HCT116 (cell line): ENCODE results near the gene NR1H4. TPM values are rescaled to one million over a fixed set of nuclear protein-coding genes. Genes with fewer than 3 reads are reported as not detected.

Experiments
- ATAC-seq: fragments of 200-7000 bp; cut with Tn5 transposase; 2 replicates; pipeline ENCODE4 v1.9.1; 2020; ENCODE audit warnings: mild to moderate bottlenecking, moderate library complexity
- BruUV-seq: library from RNA; stranded (reverse); fragments of 400-500 nt; replicated peaks from 2 replicates; lab custom pipeline; 2021; lab: Mats Ljungman, UMichigan
- CTCF ChIA-PET: fragments of 300-600 bp; sonication (Branson Sonifier 250); formaldehyde crosslinking; loops from one replicate; lab custom pipeline; 2021; ENCODE audit warnings: antibody characterized with exemption; lab: Charles Lee
- POLR2A ChIA-PET: fragments of 300-600, 350-600 bp; sonication (Branson Sonifier 250); formaldehyde crosslinking; loops from one replicate; lab custom pipeline; 2021; ENCODE audit warnings: antibody characterized with exemption; lab: Charles Lee
- RAD21 ChIA-PET, 2 experiments: fragments of 300-600 bp; sonication (Branson Sonifier 250); formaldehyde crosslinking; loops; one replicate each; lab custom pipeline; 2023; ENCODE audit warnings: low total read pairs in 2 of 2; ENCODE audit not compliant: uncharacterized antibody in 2 of 2, unreplicated experiment in 2 of 2, low non-redundant PET in 1 of 2; lab: Charles Lee
- DNase-seq: peaks from one replicate; pipeline ENCODE4 v3.0.0-alpha.2; 2010; ENCODE audit warnings: low read depth, low spot score
- H2AFZ ChIP-seq: fragments of 200-600 bp; shearing (Covaris generic), sonication (generic); 2 replicates; pipeline ENCODE4 v1.6.1; 2017; ENCODE audit warnings: low read depth, mixed run types, mixed read lengths, antibody characterized with exemption, low read length; ENCODE audit not compliant: poor library complexity, severe bottlenecking
- H3K27ac ChIP-seq: 2 replicates; pipeline ENCODE4 v1.5.1; 2012; ENCODE audit warnings: low read depth, low read length
- H3K27me3 ChIP-seq: fragments of 200-600 bp; sonication (generic); 2 replicates; pipeline ENCODE4 v1.6.1; 2016; ENCODE audit warnings: mixed run types, low read length, mixed read lengths; ENCODE audit not compliant: insufficient read depth
- H3K36me3 ChIP-seq, 2 experiments: fragments of 200-500 bp in 1 of 2; fragments of 200-600 bp in 1 of 2; sonication (Bioruptor generic) in 1 of 2; sonication (generic) in 1 of 2; 2 replicates each; pipeline versions ENCODE4 v1.5.1 to v1.6.1; 2014 to 2016; ENCODE audit warnings: low read length in 2 of 2, inconsistent platforms in 1 of 2, mixed read lengths in 1 of 2, mixed run types in 1 of 2; ENCODE audit not compliant: insufficient read depth in 2 of 2, control insufficient read depth in 1 of 2
- H3K4me1 ChIP-seq, 2 experiments: fragments of 200-600 bp in 1 of 2; sonication (generic) in 1 of 2; 2 replicates each; pipeline versions ENCODE4 v1.5.1 to v1.6.1; 2012 to 2017; ENCODE audit warnings: low read length in 2 of 2, inconsistent platforms in 1 of 2, mild to moderate bottlenecking in 1 of 2, mixed read lengths in 1 of 2, mixed run types in 1 of 2, moderate library complexity in 1 of 2; ENCODE audit not compliant: insufficient read depth in 2 of 2, control insufficient read depth in 1 of 2
- H3K4me2 ChIP-seq: fragments of 200-600 bp; sonication (generic); 2 replicates; pipeline ENCODE4 v1.6.1; 2017; ENCODE audit warnings: mixed run types, low read length, mixed read lengths
- H3K4me3 ChIP-seq, 2 experiments: fragments of 200-600 bp in 1 of 2; sonication (generic) in 1 of 2; replicated peaks in 1 of 2; 2 replicates each; pipeline ENCODE4 v1.5.1; 2011 to 2016; ENCODE audit warnings: low read length in 2 of 2, control low read depth in 1 of 2, low read depth in 1 of 2, mild to moderate bottlenecking in 1 of 2, mixed read lengths in 1 of 2, mixed run types in 1 of 2
- H3K79me2 ChIP-seq: fragments of 200-600 bp; sonication (generic); 2 replicates; pipeline ENCODE4 v1.6.1; 2017; ENCODE audit warnings: mild to moderate bottlenecking, mixed run types, low read length, moderate library complexity, mixed read lengths; ENCODE audit not compliant: insufficient read depth
- H3K9ac ChIP-seq: fragments of 200-600 bp; sonication (generic); 2 replicates; pipeline ENCODE4 v1.6.1; 2016; ENCODE audit warnings: low read length, mixed read lengths
- H3K9me2 ChIP-seq: fragments of 200-600 bp; sonication (generic), shearing (Covaris generic); 2 replicates; pipeline ENCODE4 v1.6.1; 2017; ENCODE audit warnings: mixed run types, mild to moderate bottlenecking, moderate library complexity; ENCODE audit not compliant: insufficient read depth
- H3K9me3 ChIP-seq, 2 experiments: fragments of 200-500 bp in 1 of 2; fragments of 200-600 bp in 1 of 2; sonication (Bioruptor generic) in 1 of 2; sonication (generic) in 1 of 2; 2 replicates each; pipeline ENCODE4 v1.6.1; 2014 to 2017; ENCODE audit warnings: low read length in 2 of 2, mixed read lengths in 2 of 2, inconsistent platforms in 1 of 2, low read depth in 1 of 2, mild to moderate bottlenecking in 1 of 2, mixed run types in 1 of 2, moderate library complexity in 1 of 2; ENCODE audit not compliant: control insufficient read depth in 1 of 2, insufficient read depth in 1 of 2
- H4K20me1 ChIP-seq: fragments of 200-600 bp; sonication (generic), shearing (Covaris generic); 2 replicates; pipeline ENCODE4 v1.6.1; 2017; ENCODE audit warnings: mixed run types, mild to moderate bottlenecking, moderate library complexity; ENCODE audit not compliant: insufficient read depth
- EZH2 ChIP-seq: fragments of 200-600 bp; sonication (generic); IDR thresholded peaks from 2 replicates; pipeline ENCODE4 v1.6.1; 2017; ENCODE audit warnings: antibody characterized with exemption, mixed run types
- FOSL1 ChIP-seq: IDR thresholded peaks from 2 replicates; pipeline ENCODE4 v1.6.1; 2012; ENCODE audit warnings: low read depth
- JUND ChIP-seq: IDR thresholded peaks from 2 replicates; pipeline ENCODE4 v1.6.1; 2012
- POLR2A ChIP-seq: IDR thresholded peaks from 2 replicates; pipeline ENCODE4 v1.7.0; 2011; ENCODE audit warnings: borderline replicate concordance; ENCODE audit not compliant: insufficient read depth, insufficient read length; ENCODE audit errors: extremely low read depth
- POLR2AphosphoS5 ChIP-seq: IDR thresholded peaks from 2 replicates; pipeline ENCODE4 v1.6.1; 2011; ENCODE audit warnings: mild to moderate bottlenecking, low read depth, low read length, moderate library complexity
- SP1 ChIP-seq: IDR thresholded peaks from 2 replicates; pipeline ENCODE4 v1.6.1; 2012; ENCODE audit warnings: low read depth
- ZBTB33 ChIP-seq: IDR thresholded peaks from 2 replicates; pipeline ENCODE4 v1.6.1; 2011; ENCODE audit warnings: mild to moderate bottlenecking, low read length, moderate library complexity; ENCODE audit not compliant: insufficient replicate concordance; ENCODE audit errors: extremely low read depth
- ZNF274 ChIP-seq: fragments of 200-500 bp; sonication (Bioruptor generic); IDR thresholded peaks from 2 replicates; pipeline ENCODE4 v1.6.1; 2014; ENCODE audit warnings: mild to moderate bottlenecking, low read depth, low read length, inconsistent platforms
- intact Hi-C: fragments of 100-400 bp; cut with micrococcal nuclease; formaldehyde crosslinking; loops from 2 replicates; pipeline ENCODE4 v1.10.0; 2022
- total RNA-seq: library from RNA; stranded (reverse); gene quantifications from one replicate; pipeline ENCODE4 v1.2.1, GENCODE V29; 2021; ENCODE audit not compliant: unreplicated experiment

Gene NR1H4
- total RNA-seq, 1 experiment from 2014 or later: not detected

GRCh38 chr12:100528471-100529127, 54.9 kb downstream of the NR1H4 start:
- intact Hi-C loops: no loop called here
- Histone ChIP-seq H3K79me2 (no peaks in the 10 kb centered on the region), H3K9ac (no peak overlapping the region)
- TF ChIP-seq ZBTB33 (no peak), SP1 (no peak), FOSL1 (no peak), POLR2AphosphoS5 (no peak), ZNF274 (no peak), JUND (no peak), POLR2A (no peak), EZH2 (no peak)
- TF ChIP-seq, all 23 proteins: peak for 0
- ATAC-seq (no peak), DNase-seq (no peak)
- ChIA-PET RAD21 (no interaction called here), POLR2A (no interaction called here), CTCF (no interaction called here)
- BruUV-seq: no TSS peak
- Histone ChIP-seq H2AFZ (no peak overlapping the region), H3K27ac (no peak overlapping the region), H3K9me2 (no peaks in the 10 kb centered on the region), H3K4me3 (no peak overlapping the region), H3K9me3 (no peaks in the 10 kb centered on the region), H3K4me2 (no peak overlapping the region), H3K36me3 (no peaks in the 10 kb centered on the region), H3K27me3 (peaks cover 65% of the 10 kb centered on the region), H4K20me1 (no peaks in the 10 kb centered on the region), H3K4me1 (no peaks in the 10 kb centered on the region)
